Measurements from ENCODE around the gene C21orf58. TPM values are rescaled to one million over a fixed set of nuclear protein-coding genes. Genes with fewer than 3 reads are reported as not detected.

Gene C21orf58
- total RNA-seq, 3 donors from 2014 or later (not counting 1 experiment from before 2014, with no cell fraction given), result 4.0 to 8.9 (median 5.2) TPM

GRCh38 chr21:46356494-46357334 lies 33.0 kb upstream of the C21orf58 start:
- no peak for DNase-seq
- Histone ChIP-seq H3K27ac (ENCODE audit: low read length) (no peak overlapping the region), H3K4me3 (ENCODE audit: low read length) (no peak overlapping the region), H3K27me3 (ENCODE audit: control insufficient read depth, insufficient read depth, low read length) (no peaks in the 10 kb centered on the region), H3K4me1 (ENCODE audit: control insufficient read depth, insufficient read depth, low read length) (no peaks in the 10 kb centered on the region), H3K9me3 (ENCODE audit: control insufficient read depth, insufficient read depth, low read length) (no peaks in the 10 kb centered on the region), H3K36me3 (ENCODE audit: control insufficient read depth, insufficient read depth, low read length) (peaks cover 48% of the 10 kb centered on the region)
- no peak overlapping the region for H3K27ac Mint-ChIP-seq
- no peaks in the 10 kb centered on the region for H3K36me3 Mint-ChIP-seq
- H3K9me3 Mint-ChIP-seq, result no peaks in the 10 kb centered on the region
- 89% methylated on average over 23 of the region's 23 CpGs for WGBS (ENCODE audit: insufficient coverage)
- no peaks in the 10 kb centered on the region for H3K4me1 Mint-ChIP-seq
- H3K4me3 Mint-ChIP-seq, result no peak overlapping the region
- no peaks in the 10 kb centered on the region for H3K27me3 Mint-ChIP-seq (ENCODE audit: low read depth in 2 of 2)
- TF ChIP-seq CTCF (IDR thresholded peaks at IDR 0.05), result no peak
- intact Hi-C loops (cut with micrococcal nuclease), result no loop called here
- peak in 1 of 3 donors; percentile 21 for ATAC-seq

DNA sequence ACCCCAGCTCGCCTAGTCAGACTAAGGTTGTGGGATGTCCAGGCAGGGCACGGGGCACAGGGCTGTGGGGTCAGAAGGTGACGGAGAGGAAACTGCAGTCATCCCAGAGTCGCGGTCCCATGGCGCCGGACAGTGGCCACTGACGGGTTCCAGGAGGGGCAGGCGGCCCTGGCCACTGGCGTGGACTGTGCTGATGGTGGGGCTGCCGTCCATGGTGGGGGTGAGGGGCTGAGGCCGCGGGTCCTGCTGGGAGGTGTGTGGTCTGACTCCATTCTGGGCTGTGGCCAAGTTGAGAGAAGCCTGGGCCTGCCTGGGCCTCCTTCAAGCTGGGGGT lies 32.3 kb upstream of the C21orf58 start:
- H3K27me3 ChIP-seq (ENCODE audit: control insufficient read depth, insufficient read depth, low read length), result no peaks in the 10 kb centered on the region
- no peaks in the 10 kb centered on the region for H3K9me3 ChIP-seq (ENCODE audit: control insufficient read depth, insufficient read depth, low read length)
- ATAC-seq (no peak), DNase-seq (no peak)
- Mint-ChIP-seq H3K9me3 (no peaks in the 10 kb centered on the region), H3K27ac (no peak overlapping the region), H3K4me3 (no peak overlapping the region), H3K36me3 (peaks cover 6% of the 10 kb centered on the region), H3K27me3 (ENCODE audit: low read depth in 2 of 2) (no peaks in the 10 kb centered on the region), H3K4me1 (no peaks in the 10 kb centered on the region)
- TF ChIP-seq CTCF (IDR thresholded peaks at IDR 0.05), result no peak
- intact Hi-C loops (cut with micrococcal nuclease), result no loop called here
- no peak overlapping the region for H3K4me3 ChIP-seq (ENCODE audit: low read length)
- WGBS (ENCODE audit: insufficient coverage), result 96% methylated on average over 13 of the region's 13 CpGs
- no peaks in the 10 kb centered on the region for H3K4me1 ChIP-seq (ENCODE audit: control insufficient read depth, insufficient read depth, low read length)
- H3K36me3 ChIP-seq (ENCODE audit: control insufficient read depth, insufficient read depth, low read length), result peaks cover 53% of the 10 kb centered on the region
- no peak overlapping the region for H3K27ac ChIP-seq (ENCODE audit: low read length)

DNA sequence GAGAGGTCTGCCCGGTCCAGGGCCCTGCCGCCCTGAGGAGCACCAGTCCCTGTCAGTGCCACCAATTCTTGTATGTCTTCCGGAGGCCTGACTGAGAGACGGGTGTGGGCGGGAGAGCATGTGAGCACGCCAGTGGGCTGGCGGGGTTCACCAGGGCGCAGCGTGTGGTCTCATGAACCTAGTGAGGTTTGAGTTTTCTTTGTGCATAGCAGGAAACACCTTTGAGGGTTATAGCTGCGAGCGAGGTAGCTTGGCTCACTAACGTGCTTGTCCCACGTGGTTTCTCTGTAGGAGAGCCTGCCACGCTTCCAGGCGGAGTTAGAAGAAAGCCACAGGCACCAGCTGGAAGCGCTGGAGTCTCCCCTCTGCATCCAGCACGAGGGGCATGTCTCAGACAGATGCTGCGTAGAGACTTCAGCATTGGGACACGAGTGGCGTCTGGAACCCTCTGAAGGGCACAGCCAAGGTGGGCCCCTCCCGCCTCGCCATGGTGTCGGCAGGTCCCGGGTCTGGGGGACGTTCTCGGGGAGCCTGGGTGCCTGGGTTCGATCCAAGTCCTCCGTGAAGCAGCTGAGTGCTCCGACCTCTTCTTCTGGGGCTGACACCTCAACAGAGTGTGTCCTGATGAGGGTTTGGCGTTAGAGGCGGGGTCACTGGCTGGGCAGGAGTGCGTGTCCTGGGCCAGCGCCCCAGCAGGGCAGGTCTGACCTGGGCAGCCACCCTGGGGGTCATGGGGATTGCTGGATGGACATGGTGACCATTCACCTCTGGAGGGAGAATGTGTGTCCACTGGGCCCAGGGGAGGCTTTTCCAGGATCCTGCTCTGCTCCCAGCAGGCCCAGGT lies 31.7 kb upstream of the C21orf58 start:
- Mint-ChIP-seq H3K27me3 (ENCODE audit: low read depth in 2 of 2) (no peaks in the 10 kb centered on the region), H3K27ac (peak overlapping the region in 1 of 2 donors; percentile 49), H3K9me3 (no peaks in the 10 kb centered on the region), H3K36me3 (peaks cover 6% of the 10 kb centered on the region), H3K4me3 (no peak overlapping the region), H3K4me1 (no peaks in the 10 kb centered on the region)
- Histone ChIP-seq H3K27me3 (ENCODE audit: control insufficient read depth, insufficient read depth, low read length) (no peaks in the 10 kb centered on the region), H3K4me1 (ENCODE audit: control insufficient read depth, insufficient read depth, low read length) (no peaks in the 10 kb centered on the region), H3K27ac (ENCODE audit: low read length) (no peak overlapping the region), H3K4me3 (ENCODE audit: low read length) (no peak overlapping the region), H3K9me3 (ENCODE audit: control insufficient read depth, insufficient read depth, low read length) (no peaks in the 10 kb centered on the region), H3K36me3 (ENCODE audit: control insufficient read depth, insufficient read depth, low read length) (peaks cover 59% of the 10 kb centered on the region)
- peak in 1 of 2 donors; percentile 49 for DNase-seq
- intact Hi-C loops (cut with micrococcal nuclease), result no loop called here
- no peak for TF ChIP-seq CTCF (IDR thresholded peaks at IDR 0.05)
- WGBS (ENCODE audit: insufficient coverage), result 92% methylated on average over 33 of the region's 33 CpGs
- no peak for ATAC-seq

All from natural killer cell (primary cell).